PC-3 (cell line): ENCODE data around the gene LDB1. TPM values are rescaled to one million over a fixed set of nuclear protein-coding genes. Genes with fewer than 3 reads are reported as not detected.

Experiments
- ATAC-seq: fragments of 200-7000 bp; cut with Tn5 transposase; 2 replicates; pipeline ENCODE4 v1.9.1; 2020; ENCODE audit warnings: mild to moderate bottlenecking, moderate library complexity
- BruUV-seq: library from RNA; stranded (reverse); fragments of 400-500 nt; replicated peaks from 2 replicates; lab custom pipeline; 2021; lab: Mats Ljungman, UMichigan
- CTCF ChIA-PET: fragments of 300-600 bp; sonication (Branson Sonifier 250); formaldehyde crosslinking; loops from one replicate; lab custom pipeline; 2022; ENCODE audit warnings: antibody characterized with exemption; lab: Charles Lee
- POLR2A ChIA-PET: fragments of 300-600 bp; sonication (Branson Sonifier 250); formaldehyde crosslinking; loops from one replicate; lab custom pipeline; 2022; ENCODE audit warnings: antibody characterized with exemption; ENCODE audit not compliant: unreplicated experiment; lab: Charles Lee
- DNase-seq: peaks from one replicate; pipeline ENCODE4 v3.0.0-alpha.2; 2015
- H2AFZ ChIP-seq: fragments of 300-600 bp; sonication (generic); 2 replicates; pipeline ENCODE4 v1.6.0; 2016; ENCODE audit warnings: antibody characterized with exemption, low read length
- H3F3A ChIP-seq: fragments of 300-600 bp; sonication (generic); one replicate; pipeline ENCODE4 v1.6.0; 2017; ENCODE audit warnings: antibody characterized with exemption, low read length, control low read depth, mild to moderate bottlenecking; ENCODE audit not compliant: unreplicated experiment
- H3K27ac ChIP-seq: fragments of 300-600 bp; sonication (generic); 2 replicates; pipeline ENCODE4 v1.5.1; 2016; ENCODE audit warnings: mild to moderate bottlenecking, low read length
- H3K27me3 ChIP-seq: fragments of 300-600 bp; sonication (generic); 2 replicates; pipeline ENCODE4 v1.6.1; 2016; ENCODE audit warnings: low read length, mixed read lengths
- H3K36me3 ChIP-seq: fragments of 300-600 bp; sonication (generic); 2 replicates; pipeline ENCODE4 v1.6.1; 2016; ENCODE audit warnings: low read depth, mixed run types, low read length, mixed read lengths
- H3K4me1 ChIP-seq: fragments of 300-600 bp; sonication (generic); 2 replicates; pipeline ENCODE4 v1.5.1; 2016; ENCODE audit warnings: low read length; ENCODE audit not compliant: insufficient read depth
- H3K4me2 ChIP-seq: fragments of 300-600 bp; sonication (generic); 2 replicates; pipeline ENCODE4 v1.6.0; 2016; ENCODE audit warnings: low read length
- H3K4me3 ChIP-seq: fragments of 300-600 bp; sonication (generic); 2 replicates; pipeline ENCODE4 v1.5.1; 2016; ENCODE audit warnings: mild to moderate bottlenecking, low read length, mixed read lengths
- H3K79me2 ChIP-seq: fragments of 300-600 bp; sonication (generic); 2 replicates; pipeline ENCODE4 v1.6.1; 2017; ENCODE audit warnings: low read length, mixed read lengths
- H3K9ac ChIP-seq: fragments of 300-600 bp; sonication (generic); 2 replicates; pipeline ENCODE4 v1.6.0; 2016; ENCODE audit warnings: mild to moderate bottlenecking, low read length
- H3K9me2 ChIP-seq: fragments of 300-600 bp; sonication (generic); replicated peaks from 2 replicates; pipeline ENCODE4 v1.6.1; 2016; ENCODE audit warnings: mixed run types, low read length, mixed read lengths
- H3K9me3 ChIP-seq: fragments of 300-600 bp; sonication (generic); 2 replicates; pipeline ENCODE4 v1.6.1; 2016; ENCODE audit warnings: low read length, mixed read lengths
- H4K20me1 ChIP-seq: fragments of 300-600 bp; sonication (generic); 2 replicates; pipeline ENCODE4 v1.6.1; 2016; ENCODE audit warnings: low read length, mixed read lengths
- EZH2 ChIP-seq: fragments of 300-600 bp; sonication (generic); IDR thresholded peaks from one replicate; pipeline ENCODE4 v1.6.1; 2017; ENCODE audit warnings: antibody characterized with exemption, mild to moderate bottlenecking, low read length; ENCODE audit not compliant: unreplicated experiment
- EZH2phosphoT487 ChIP-seq: fragments of 300-600 bp; sonication (generic); IDR thresholded peaks from 2 replicates; pipeline ENCODE4 v1.6.1; 2018; ENCODE audit warnings: mild to moderate bottlenecking, antibody characterized with exemption, low read length, borderline replicate concordance
- intact Hi-C: fragments of 100-400 bp; cut with micrococcal nuclease; formaldehyde crosslinking; loops from 2 replicates; pipeline ENCODE4 v1.9.0; 2023
- total RNA-seq: library from RNA; depleted of rRNA; stranded (reverse); fragments of >200 nt; gene quantifications from 2 replicates; pipeline ENCODE4 v1.2.3, GENCODE V29; 2014
- TF ChIP-seq, protein P1 (sequence below): fragments of 300-600 bp; sonication (generic); conservative IDR thresholded peaks from 2 replicates; pipeline ENCODE4 v1.5.1; 2017; ENCODE audit warnings: antibody characterized with exemption, low read depth, mild to moderate bottlenecking, low read length

Gene LDB1
- total RNA-seq, 1 experiment from 2014 or later = 34.2 TPM

GRCh38 chr10:102120991-102121738 is 997 bp upstream of the LDB1 start:
- ATAC-seq (no peak), DNase-seq (no peak)
- Histone ChIP-seq H3K4me2 (peak overlapping the region; percentile 96), H3F3A (no peaks in the 10 kb centered on the region), H4K20me1 (no peaks in the 10 kb centered on the region), H3K4me1 (peaks cover 21% of the 10 kb centered on the region), H3K36me3 (no peaks in the 10 kb centered on the region), H2AFZ (peak overlapping the region; percentile 89), H3K4me3 (peak overlapping the region; percentile 84), H3K9me3 (no peaks in the 10 kb centered on the region), H3K79me2 (peaks cover 37% of the 10 kb centered on the region), H3K27me3 (no peaks in the 10 kb centered on the region), H3K27ac (no peak overlapping the region), H3K9ac (peak overlapping the region; percentile 52), H3K9me2 (no peaks in the 10 kb centered on the region)
- intact Hi-C loops = no loop called here
- ChIA-PET POLR2A (no interaction called here), CTCF (no interaction called here)
- TF ChIP-seq, protein P1, sequence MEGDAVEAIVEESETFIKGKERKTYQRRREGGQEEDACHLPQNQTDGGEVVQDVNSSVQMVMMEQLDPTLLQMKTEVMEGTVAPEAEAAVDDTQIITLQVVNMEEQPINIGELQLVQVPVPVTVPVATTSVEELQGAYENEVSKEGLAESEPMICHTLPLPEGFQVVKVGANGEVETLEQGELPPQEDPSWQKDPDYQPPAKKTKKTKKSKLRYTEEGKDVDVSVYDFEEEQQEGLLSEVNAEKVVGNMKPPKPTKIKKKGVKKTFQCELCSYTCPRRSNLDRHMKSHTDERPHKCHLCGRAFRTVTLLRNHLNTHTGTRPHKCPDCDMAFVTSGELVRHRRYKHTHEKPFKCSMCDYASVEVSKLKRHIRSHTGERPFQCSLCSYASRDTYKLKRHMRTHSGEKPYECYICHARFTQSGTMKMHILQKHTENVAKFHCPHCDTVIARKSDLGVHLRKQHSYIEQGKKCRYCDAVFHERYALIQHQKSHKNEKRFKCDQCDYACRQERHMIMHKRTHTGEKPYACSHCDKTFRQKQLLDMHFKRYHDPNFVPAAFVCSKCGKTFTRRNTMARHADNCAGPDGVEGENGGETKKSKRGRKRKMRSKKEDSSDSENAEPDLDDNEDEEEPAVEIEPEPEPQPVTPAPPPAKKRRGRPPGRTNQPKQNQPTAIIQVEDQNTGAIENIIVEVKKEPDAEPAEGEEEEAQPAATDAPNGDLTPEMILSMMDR = no peak
- TF ChIP-seq EZH2phosphoT487 (no peak), EZH2 (no peak)
- BruUV-seq = no TSS peak

GRCh38 chr10:102119417-102120141 is 589 bp downstream of the LDB1 start:
- ChIA-PET CTCF (interaction anchor here (0.6 kb wide), 1 partner anchor 50 kb away, joined by 3 read pairs; no protein-coding TSS in a partner anchor), POLR2A (no interaction called here)
- peaks cover 31% of the 10 kb centered on the region for H3K4me1 ChIP-seq
- peak overlapping the region; percentile 84 for H3K4me3 ChIP-seq
- H3F3A ChIP-seq = no peaks in the 10 kb centered on the region
- TSS peak; percentile 43 for BruUV-seq
- peak overlapping the region; percentile 76 for H2AFZ ChIP-seq
- DNase-seq (peak; percentile 56), ATAC-seq (peak; percentile 45)
- no peaks in the 10 kb centered on the region for H3K9me3 ChIP-seq
- peak overlapping the region; percentile 96 for H3K4me2 ChIP-seq
- H3K9me2 ChIP-seq = no peaks in the 10 kb centered on the region
- H4K20me1 ChIP-seq = no peaks in the 10 kb centered on the region
- H3K27me3 ChIP-seq = no peaks in the 10 kb centered on the region
- H3K27ac ChIP-seq = no peak overlapping the region
- peaks cover 49% of the 10 kb centered on the region for H3K79me2 ChIP-seq
- TF ChIP-seq EZH2phosphoT487 (no peak), EZH2 (no peak)
- TF ChIP-seq, protein P1 = no peak
- no peaks in the 10 kb centered on the region for H3K36me3 ChIP-seq
- peak overlapping the region; percentile 57 for H3K9ac ChIP-seq
- intact Hi-C loops = loop anchor here (2.0 kb wide), 1 partner anchor 13 kb away; the partner anchor contains the start of gene PPRC1
